Tibial nerve (tissue), 4 donors: ENCODE measurements around the gene BHLHE41. TPM values are rescaled to one million over a fixed set of nuclear protein-coding genes. Genes with fewer than 3 reads are reported as not detected.

Experiments used
- DNase-seq, 2 donors: peaks; one replicate each; pipeline ENCODE4 v3.0.0-alpha.2; 2019; ENCODE audit warnings: low spot score in 2 of 2
- H3K27ac ChIP-seq, 4 donors: fragments of 200-600 bp; sonication (generic) in 3 of 4; one replicate each; pipeline ENCODE4 v1.5.1; 2017 to 2019; ENCODE audit warnings: mild to moderate bottlenecking in 1 of 4
- H3K27me3 ChIP-seq, 2 donors: fragments of 200-600 bp; sonication (generic) in 1 of 2; one replicate each; pipeline versions ENCODE4 v1.5.1 to v1.6.0; 2017 to 2019
- H3K36me3 ChIP-seq, 3 donors: fragments of 200-600 bp; sonication (generic); one replicate each; pipeline ENCODE4 v1.5.1; 2018 to 2019
- H3K4me1 ChIP-seq, 4 donors: fragments of 200-600 bp; sonication (generic) in 3 of 4; one replicate each; pipeline ENCODE4 v1.5.1; 2017 to 2019
- H3K4me3 ChIP-seq, 4 donors: fragments of 200-600 bp; sonication (generic) in 3 of 4; one replicate each; pipeline ENCODE4 v1.5.1; 2017 to 2019; ENCODE audit warnings: mild to moderate bottlenecking in 1 of 4, moderate library complexity in 1 of 4
- H3K9me3 ChIP-seq, 4 donors: fragments of 200-600 bp; sonication (generic) in 3 of 4; one replicate each; pipeline ENCODE4 v1.5.1; 2017 to 2019
- CTCF ChIP-seq, 5 experiments: fragments of 200-600 bp in 3 of 5; fragments of 450-650 bp in 2 of 5; sonication (generic) in 3 of 5; IDR thresholded peaks; one replicate each; pipeline ENCODE4 v1.5.1; 2016 to 2019; ENCODE audit warnings: antibody characterized with exemption in 5 of 5, mild to moderate bottlenecking in 3 of 5, moderate library complexity in 2 of 5
- EP300 ChIP-seq, 2 donors: sonication (generic); formaldehyde crosslinking; IDR thresholded peaks; one replicate each; pipeline ENCODE4 v1.6.1; 2017; ENCODE audit warnings: antibody characterized with exemption in 2 of 2, mild to moderate bottlenecking in 1 of 2
- POLR2A ChIP-seq, 2 donors: fragments of 450-650 bp; IDR thresholded peaks; one replicate each; pipeline ENCODE4 v1.6.1; 2017; ENCODE audit warnings: antibody characterized with exemption in 2 of 2, mild to moderate bottlenecking in 2 of 2, moderate library complexity in 2 of 2
- WGBS, 2 donors: methylation state at CpG; one replicate each; pipeline ENCODE4 v1.1.5; 2018; 5-methylcytosine and 5-hydroxymethylcytosine counted together
- total RNA-seq, 4 donors: library from RNA; depleted of rRNA; stranded (reverse); fragments of >200 nt; gene quantifications; one replicate each; pipeline ENCODE4 v1.1.0, GENCODE V29; 2016

Gene BHLHE41
- total RNA-seq, 4 donors from 2014 or later = 6.5 to 12.7 (median 9.9) TPM

- Histone ChIP-seq H3K9me3 (no peaks in the 10 kb centered on the region), H3K27ac (no peak overlapping the region), H3K4me1 (peaks cover 0 to 21% (median 6%) of the 10 kb centered on the region in 4 donors), H3K4me3 (no peak overlapping the region), H3K36me3 (no peaks in the 10 kb centered on the region), H3K27me3 (no peaks in the 10 kb centered on the region)
- no peak for DNase-seq
- whole genome bisulfite sequencing, 2 donors = 81 to 84% methylated on average over 7 of the region's 7 CpGs
- no peak for TF ChIP-seq CTCF (IDR thresholded peaks at IDR 0.05)
- TF ChIP-seq POLR2A (IDR thresholded peaks at IDR 0.05) = no peak
- TF ChIP-seq EP300 (IDR thresholded peaks at IDR 0.05) = no peak
Measured at GRCh38 chr12:26148291-26148690, 23.5 kb upstream of the BHLHE41 start.

DNA sequence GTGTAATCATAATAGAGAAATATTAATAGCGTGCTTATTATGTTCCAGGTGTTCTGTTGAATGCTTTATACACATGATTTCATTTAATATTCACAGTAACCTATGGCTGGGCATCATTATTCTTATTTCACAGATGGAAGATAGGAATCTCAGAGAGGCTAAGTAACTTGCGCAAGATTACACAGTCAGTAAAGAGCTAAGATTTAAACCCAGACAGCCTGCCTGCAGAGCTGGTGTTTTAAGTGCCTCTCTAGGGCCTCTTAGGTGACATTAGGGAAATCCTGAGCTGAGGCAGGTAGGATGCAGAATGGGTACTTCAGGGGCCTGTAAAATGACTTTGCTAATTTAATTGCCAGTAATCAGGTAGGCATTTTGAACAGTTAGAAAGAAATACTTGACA is 18.5 kb upstream of the BHLHE41 start:
- H3K9me3 ChIP-seq = no peaks in the 10 kb centered on the region
- H3K27ac ChIP-seq = no peak overlapping the region
- no peak for TF ChIP-seq EP300 (IDR thresholded peaks at IDR 0.05)
- no peak for TF ChIP-seq CTCF (IDR thresholded peaks at IDR 0.05)
- TF ChIP-seq POLR2A (IDR thresholded peaks at IDR 0.05) = no peak
- H3K4me3 ChIP-seq = no peak overlapping the region
- no peaks in the 10 kb centered on the region for H3K4me1 ChIP-seq
- DNase-seq = no peak
- no peaks in the 10 kb centered on the region for H3K36me3 ChIP-seq
- 50 to 94% methylated on average over 2 of the region's 2 CpGs for WGBS, 2 donors
- no peaks in the 10 kb centered on the region for H3K27me3 ChIP-seq

GRCh38 chr12:26138860-26139259 is 14.0 kb upstream of the BHLHE41 start:
- no peak overlapping the region for H3K4me3 ChIP-seq
- H3K9me3 ChIP-seq = no peaks in the 10 kb centered on the region
- H3K36me3 ChIP-seq = no peaks in the 10 kb centered on the region
- no peak for TF ChIP-seq CTCF (IDR thresholded peaks at IDR 0.05)
- no peak for TF ChIP-seq EP300 (IDR thresholded peaks at IDR 0.05)
- no peak for TF ChIP-seq POLR2A (IDR thresholded peaks at IDR 0.05)
- DNase-seq = no peak
- peaks cover 0 to 14% (median 0%) of the 10 kb centered on the region in 4 donors for H3K4me1 ChIP-seq
- H3K27ac ChIP-seq = no peak overlapping the region
- no peaks in the 10 kb centered on the region for H3K27me3 ChIP-seq

GRCh38 chr12:26136688-26137087 is 11.9 kb upstream of the BHLHE41 start:
- no peaks in the 10 kb centered on the region for H3K27me3 ChIP-seq
- H3K36me3 ChIP-seq = no peaks in the 10 kb centered on the region
- TF ChIP-seq CTCF (IDR thresholded peaks at IDR 0.05) (no peak), POLR2A (IDR thresholded peaks at IDR 0.05) (no peak), EP300 (IDR thresholded peaks at IDR 0.05) (no peak)
- DNase-seq = no peak
- H3K4me1 ChIP-seq = peaks cover 0 to 14% (median 0%) of the 10 kb centered on the region in 4 donors
- WGBS, 2 donors = 75 to 77% methylated on average over 3 of the region's 3 CpGs
- no peak overlapping the region for H3K4me3 ChIP-seq
- no peak overlapping the region for H3K27ac ChIP-seq
- no peaks in the 10 kb centered on the region for H3K9me3 ChIP-seq

DNA sequence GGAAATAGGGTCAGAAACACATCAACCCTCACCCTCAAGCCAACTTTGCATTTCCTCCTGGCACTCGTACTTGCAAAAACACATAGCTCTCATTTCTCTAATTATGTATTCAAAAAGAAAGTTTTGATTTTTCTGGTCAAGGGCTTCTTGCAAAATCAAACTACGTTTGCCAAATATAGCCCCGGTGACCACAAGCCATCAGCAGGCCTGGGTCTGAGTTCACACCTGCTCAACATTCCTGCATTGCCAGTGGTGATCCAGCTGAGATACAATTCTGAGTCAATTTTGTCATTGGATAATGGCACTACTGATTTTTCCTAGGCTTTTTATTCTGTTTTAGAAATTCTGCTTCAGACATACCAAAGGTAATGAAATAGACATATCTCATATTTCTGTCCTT is 10.7 kb upstream of the BHLHE41 start:
- no peaks in the 10 kb centered on the region for H3K36me3 ChIP-seq
- H3K4me3 ChIP-seq = no peak overlapping the region
- TF ChIP-seq CTCF (IDR thresholded peaks at IDR 0.05) (no peak), EP300 (IDR thresholded peaks at IDR 0.05) (no peak), POLR2A (IDR thresholded peaks at IDR 0.05) (no peak)
- 40 to 41% methylated on average over 3 of the region's 3 CpGs for WGBS, 2 donors
- no peak for DNase-seq
- peaks cover 0 to 14% (median 0%) of the 10 kb centered on the region in 4 donors for H3K4me1 ChIP-seq
- peak overlapping the region in 2 of 4 donors; percentile 66 to 69 for H3K27ac ChIP-seq
- no peaks in the 10 kb centered on the region for H3K27me3 ChIP-seq
- H3K9me3 ChIP-seq = no peaks in the 10 kb centered on the region
